HepG2 (cell line): ENCODE results near the gene CXXC5. TPM values are rescaled to one million over a fixed set of nuclear protein-coding genes. Genes with fewer than 3 reads are reported as not detected.

Experiments used
- NR1H2 ChIP-seq: sonication (generic); formaldehyde crosslinking; IDR thresholded peaks from 2 replicates; pipeline ENCODE4 v1.8.1; 2022; ENCODE audit warnings: low read depth, missing genetic modification reagents, borderline replicate concordance
- ZNF296 ChIP-seq: sonication (generic); formaldehyde crosslinking; conservative IDR thresholded peaks from 2 replicates; pipeline ENCODE4 v1.5.0; 2020; ENCODE audit warnings: mild to moderate bottlenecking, missing genetic modification reagents
- ZNF350 ChIP-seq: sonication (generic); formaldehyde crosslinking; IDR thresholded peaks from 2 replicates; pipeline ENCODE4 v1.4.0; 2020; ENCODE audit warnings: mild to moderate bottlenecking, low read depth, missing genetic modification reagents, borderline replicate concordance
- ZNF644 ChIP-seq: IDR thresholded peaks from 2 replicates; pipeline ENCODE4 v1.6.1; 2016; ENCODE audit warnings: low read depth
- polyA plus RNA-seq, 8 experiments: library from polyadenylated mRNA; depleted of rRNA in 3 of 8; stranded (reverse) in 7 of 8; unstranded in 1 of 8; fragments of >200 nt; fragmentation: Illumina TruSeq in 4 of 8; extraction: Trizol in 4 of 8; gene quantifications; 2 replicates each; pipeline versions ENCODE4 v1.2.1 to v1.2.3, GENCODE V29; 2011 to 2016; ENCODE audit warnings: low read depth in 4 of 8, missing spikeins in 1 of 8, mixed read lengths in 1 of 8; ENCODE audit not compliant: insufficient read depth in 1 of 8
- total RNA-seq, 5 experiments: library from RNA; depleted of rRNA; stranded (reverse); fragments of >200 nt; fragmentation: Illumina TruSeq; extraction: Trizol; gene quantifications; 2 replicates each; pipeline ENCODE4 v1.2.3, GENCODE V29; 2016; ENCODE audit warnings: low read depth in 1 of 5
- TF ChIP-seq, protein P1 (sequence below): conservative IDR thresholded peaks from 2 replicates; pipeline ENCODE4 v1.6.1; 2018; ENCODE audit warnings: missing genetic modification reagents
- TF ChIP-seq, protein P2 (sequence below): sonication (generic); formaldehyde crosslinking; IDR thresholded peaks from 2 replicates; pipeline ENCODE4 v1.9.0; 2022; ENCODE audit warnings: missing genetic modification reagents, mild to moderate bottlenecking, borderline replicate concordance
- TF ChIP-seq, protein P3 (sequence below): sonication (generic); formaldehyde crosslinking; IDR thresholded peaks from 2 replicates; pipeline ENCODE4 v1.5.1; 2020; ENCODE audit warnings: missing genetic modification reagents, mild to moderate bottlenecking, borderline replicate concordance

The CXXC5 gene
- total and polyA plus RNA-seq, 2 of the 13 experiments (the other 11 are each of a cell fraction or from before 2014, with no cell fraction given) = 32.3 to 33.0 TPM

DNA sequence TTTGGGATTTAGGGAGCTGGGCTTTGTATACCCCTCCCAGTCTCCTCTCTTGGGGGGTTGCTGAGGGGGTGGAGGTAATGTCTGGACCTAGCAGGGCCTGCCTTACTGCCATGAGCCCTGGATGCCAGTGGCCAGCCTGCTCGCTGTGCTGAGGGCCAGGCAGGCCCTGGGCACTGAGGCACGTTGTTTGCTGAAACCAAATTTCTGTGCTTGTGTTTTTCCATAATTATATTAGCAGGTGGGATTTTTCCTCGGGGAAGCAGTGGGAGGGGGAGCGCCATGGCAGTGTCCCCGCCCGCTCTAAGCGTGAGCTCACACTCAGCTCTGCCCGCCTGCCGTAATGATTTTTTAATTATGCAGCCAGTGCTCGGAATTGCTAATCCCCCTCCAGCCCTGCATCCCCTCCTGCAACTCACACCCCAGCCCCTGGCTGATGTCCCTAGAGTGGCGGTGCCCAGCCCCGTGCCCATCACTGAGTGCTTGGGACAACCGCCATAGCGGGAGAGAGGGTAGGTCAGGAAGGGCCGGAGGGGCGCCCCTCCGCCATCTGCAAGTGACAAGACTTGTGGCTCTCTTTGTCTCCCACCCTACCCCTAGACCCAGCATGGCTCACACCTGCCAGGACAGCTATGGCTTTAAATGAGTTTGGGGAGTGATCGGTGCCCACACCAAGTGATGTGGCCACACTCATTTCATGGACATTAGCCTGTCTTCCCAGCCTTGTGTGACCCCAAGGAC lies 20.9 kb downstream of the CXXC5 start (continued):
- TF ChIP-seq ZNF350 (no peak), NR1H2 (no peak), ZNF644 (CRISPR knock-in tag) (no peak), ZNF296 (CRISPR knock-in tag) (no peak)
- TF ChIP-seq, protein P1, sequence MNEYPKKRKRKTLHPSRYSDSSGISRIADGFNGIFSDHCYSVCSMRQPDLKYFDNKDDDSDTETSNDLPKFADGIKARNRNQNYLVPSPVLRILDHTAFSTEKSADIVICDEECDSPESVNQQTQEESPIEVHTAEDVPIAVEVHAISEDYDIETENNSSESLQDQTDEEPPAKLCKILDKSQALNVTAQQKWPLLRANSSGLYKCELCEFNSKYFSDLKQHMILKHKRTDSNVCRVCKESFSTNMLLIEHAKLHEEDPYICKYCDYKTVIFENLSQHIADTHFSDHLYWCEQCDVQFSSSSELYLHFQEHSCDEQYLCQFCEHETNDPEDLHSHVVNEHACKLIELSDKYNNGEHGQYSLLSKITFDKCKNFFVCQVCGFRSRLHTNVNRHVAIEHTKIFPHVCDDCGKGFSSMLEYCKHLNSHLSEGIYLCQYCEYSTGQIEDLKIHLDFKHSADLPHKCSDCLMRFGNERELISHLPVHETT (CRISPR knock-in tag) = no peak
- TF ChIP-seq, protein P2, sequence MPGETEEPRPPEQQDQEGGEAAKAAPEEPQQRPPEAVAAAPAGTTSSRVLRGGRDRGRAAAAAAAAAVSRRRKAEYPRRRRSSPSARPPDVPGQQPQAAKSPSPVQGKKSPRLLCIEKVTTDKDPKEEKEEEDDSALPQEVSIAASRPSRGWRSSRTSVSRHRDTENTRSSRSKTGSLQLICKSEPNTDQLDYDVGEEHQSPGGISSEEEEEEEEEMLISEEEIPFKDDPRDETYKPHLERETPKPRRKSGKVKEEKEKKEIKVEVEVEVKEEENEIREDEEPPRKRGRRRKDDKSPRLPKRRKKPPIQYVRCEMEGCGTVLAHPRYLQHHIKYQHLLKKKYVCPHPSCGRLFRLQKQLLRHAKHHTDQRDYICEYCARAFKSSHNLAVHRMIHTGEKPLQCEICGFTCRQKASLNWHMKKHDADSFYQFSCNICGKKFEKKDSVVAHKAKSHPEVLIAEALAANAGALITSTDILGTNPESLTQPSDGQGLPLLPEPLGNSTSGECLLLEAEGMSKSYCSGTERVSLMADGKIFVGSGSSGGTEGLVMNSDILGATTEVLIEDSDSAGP (CRISPR knock-in tag) = no peak
- TF ChIP-seq, protein P3, sequence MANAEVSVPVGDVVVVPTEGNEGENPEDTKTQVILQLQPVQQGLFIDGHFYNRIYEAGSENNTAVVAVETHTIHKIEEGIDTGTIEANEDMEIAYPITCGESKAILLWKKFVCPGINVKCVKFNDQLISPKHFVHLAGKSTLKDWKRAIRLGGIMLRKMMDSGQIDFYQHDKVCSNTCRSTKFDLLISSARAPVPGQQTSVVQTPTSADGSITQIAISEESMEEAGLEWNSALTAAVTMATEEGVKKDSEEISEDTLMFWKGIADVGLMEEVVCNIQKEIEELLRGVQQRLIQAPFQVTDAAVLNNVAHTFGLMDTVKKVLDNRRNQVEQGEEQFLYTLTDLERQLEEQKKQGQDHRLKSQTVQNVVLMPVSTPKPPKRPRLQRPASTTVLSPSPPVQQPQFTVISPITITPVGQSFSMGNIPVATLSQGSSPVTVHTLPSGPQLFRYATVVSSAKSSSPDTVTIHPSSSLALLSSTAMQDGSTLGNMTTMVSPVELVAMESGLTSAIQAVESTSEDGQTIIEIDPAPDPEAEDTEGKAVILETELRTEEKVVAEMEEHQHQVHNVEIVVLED (CRISPR knock-in tag) = no peak
